RKO (cell line): ENCODE results near the gene AGPAT3.
"Not testable (repeated sequence)": the region's sequence is repeated elsewhere in the genome, so short reads cannot be mapped to it uniquely, and the experiment has no call there.

Source experiments
- DNase-seq: peaks from one replicate; pipeline ENCODE4 v3.0.0-alpha.2; 2016; ENCODE audit warnings: low spot score

The AGPAT3 gene

DNA sequence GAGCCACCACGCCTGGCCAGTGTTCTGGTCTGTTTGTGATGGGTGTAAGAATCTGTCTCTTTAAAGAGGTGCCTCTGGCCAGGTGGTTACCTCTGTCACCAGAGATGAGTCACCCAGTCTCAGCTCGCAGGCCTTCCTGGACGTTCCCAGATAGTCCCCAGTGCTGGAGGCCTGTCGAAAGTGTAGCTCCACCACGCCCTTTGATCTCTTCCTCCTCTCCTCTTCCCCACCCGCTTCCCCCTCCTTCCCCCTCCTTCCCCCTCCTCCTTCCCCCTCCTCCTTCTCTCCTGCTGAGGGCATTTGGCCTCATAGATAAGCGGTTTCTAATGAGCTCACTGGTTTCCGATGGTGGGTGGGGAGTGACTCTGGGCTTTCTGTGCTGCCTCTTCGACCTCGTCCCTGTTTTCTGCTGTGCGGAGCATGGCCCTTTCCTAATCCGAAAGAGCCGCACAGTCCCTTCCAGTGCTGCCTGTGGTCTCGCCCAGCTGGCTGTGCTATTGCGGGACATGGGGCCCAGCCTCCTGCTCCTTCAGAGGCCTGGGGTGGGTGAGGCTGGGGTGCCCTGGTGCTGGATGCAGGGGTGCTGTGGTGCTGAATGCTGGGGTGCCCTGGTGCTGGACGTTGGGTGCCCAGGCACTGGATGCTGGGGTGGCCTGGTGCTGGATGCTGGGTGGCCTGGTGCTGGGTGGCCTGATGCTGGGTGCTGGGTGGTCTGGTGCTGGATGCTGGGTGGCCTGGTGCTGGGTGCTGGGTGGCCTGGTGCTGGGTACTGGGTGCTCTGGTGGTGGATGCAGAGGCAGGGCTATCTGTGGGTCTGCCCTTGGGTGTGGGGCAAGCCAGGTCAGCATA lies 19.2 kb downstream of the AGPAT3 start:
- no peak for DNase-seq

GRCh38 chr21:43884861-43885417 lies 19.9 kb downstream of the AGPAT3 start:
- DNase-seq: no peak

- no peak for DNase-seq
Observed at GRCh38 chr21:43885721-43886120, 20.7 kb downstream of the AGPAT3 start.

DNA sequence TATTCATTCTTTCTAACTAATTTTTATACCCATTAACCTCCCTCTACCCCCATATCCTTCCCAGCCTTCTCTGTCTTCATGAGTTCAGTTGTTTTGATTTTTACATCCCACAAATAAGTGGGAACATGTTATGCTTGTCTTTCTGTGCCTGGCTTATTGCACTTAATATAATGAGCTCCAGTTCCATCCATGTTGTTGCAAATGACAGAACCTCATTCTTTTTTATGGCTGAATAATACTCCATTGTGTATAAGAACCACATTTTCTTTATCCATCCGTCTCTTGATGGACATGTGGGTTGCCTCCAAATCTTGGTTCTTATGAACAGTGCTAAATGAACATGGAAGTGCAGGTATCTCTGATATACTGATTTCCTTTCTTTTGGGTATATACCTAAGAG lies 21.5 kb downstream of the AGPAT3 start:
- no peak for DNase-seq

DNA sequence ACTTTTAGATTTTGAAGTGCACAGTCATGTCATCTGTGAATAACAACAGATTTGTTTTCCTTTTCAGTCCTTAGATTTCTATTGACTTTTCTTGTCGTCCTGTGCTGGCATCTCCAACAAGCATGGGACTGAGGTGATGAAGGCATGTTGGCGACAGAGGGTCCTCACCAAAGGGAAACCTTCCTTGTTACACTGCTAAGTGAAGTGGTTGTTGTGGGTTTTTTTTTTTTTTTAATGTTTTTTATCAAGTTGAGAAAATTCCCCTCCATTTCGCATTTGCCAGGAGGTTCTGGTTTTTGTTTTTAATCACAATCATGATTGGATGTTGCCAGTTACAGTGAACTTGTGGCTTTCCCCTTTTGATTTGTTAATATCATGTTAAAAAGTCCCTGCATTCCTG lies 24.0 kb downstream of the AGPAT3 start:
- no peak for DNase-seq

- DNase-seq: no peak
Observed at GRCh38 chr21:43890042-43890441, 25.0 kb downstream of the AGPAT3 start.

- no peak for DNase-seq
Observed at GRCh38 chr21:43892334-43892733, 27.3 kb downstream of the AGPAT3 start.

GRCh38 chr21:43892984-43893535 lies 28.0 kb downstream of the AGPAT3 start:
- DNase-seq: no peak

DNA sequence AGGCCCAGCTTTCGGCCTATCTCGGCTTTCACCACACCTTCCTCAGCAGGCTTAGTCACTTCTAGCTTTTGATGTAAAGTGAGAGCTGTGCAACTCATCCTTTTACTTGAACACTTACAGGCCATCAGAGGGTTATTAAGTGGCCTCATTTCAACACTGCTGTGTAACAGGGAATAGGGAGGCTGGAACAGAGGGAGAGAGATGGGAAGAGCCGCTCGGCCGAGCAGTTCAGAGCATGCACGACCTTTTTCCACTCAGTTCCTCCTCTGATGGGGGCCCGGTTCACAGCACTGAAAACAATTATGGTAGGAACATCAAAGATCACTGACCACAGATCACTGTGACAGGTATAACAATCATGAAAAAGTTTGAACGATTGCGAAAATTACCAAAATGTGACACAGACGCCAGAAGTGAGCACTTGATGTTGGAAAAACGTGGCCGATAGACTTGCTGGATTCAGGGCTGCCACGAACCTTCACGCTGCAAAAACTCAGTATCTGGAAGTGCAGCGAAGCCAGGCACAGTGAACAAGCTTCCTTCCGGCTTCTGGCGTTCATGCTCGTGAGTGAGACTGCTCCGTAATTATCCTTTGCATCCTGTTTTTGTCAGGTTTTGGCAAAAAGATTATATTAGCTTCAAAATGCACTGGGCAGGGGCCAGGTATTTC lies 28.6 kb downstream of the AGPAT3 start:
- DNase-seq: no peak

DNA sequence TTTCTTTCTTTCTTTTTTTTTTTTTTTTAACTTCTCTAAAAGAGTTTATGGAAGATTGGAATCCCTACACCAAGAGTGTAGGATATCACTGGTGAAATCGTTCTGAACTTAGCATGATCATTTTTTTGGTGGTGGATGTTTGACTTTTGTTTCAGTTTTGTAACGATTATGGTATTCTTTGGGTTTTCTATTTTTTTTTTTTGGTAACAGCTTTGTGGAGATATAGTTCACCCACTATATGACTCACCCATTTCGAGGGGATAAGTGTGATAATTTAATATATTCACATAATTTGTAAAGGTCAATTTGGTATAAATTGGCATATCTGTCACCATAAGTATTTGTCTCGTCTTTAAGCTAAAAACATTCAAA lies 29.2 kb downstream of the AGPAT3 start:
- DNase-seq: no peak

DNA sequence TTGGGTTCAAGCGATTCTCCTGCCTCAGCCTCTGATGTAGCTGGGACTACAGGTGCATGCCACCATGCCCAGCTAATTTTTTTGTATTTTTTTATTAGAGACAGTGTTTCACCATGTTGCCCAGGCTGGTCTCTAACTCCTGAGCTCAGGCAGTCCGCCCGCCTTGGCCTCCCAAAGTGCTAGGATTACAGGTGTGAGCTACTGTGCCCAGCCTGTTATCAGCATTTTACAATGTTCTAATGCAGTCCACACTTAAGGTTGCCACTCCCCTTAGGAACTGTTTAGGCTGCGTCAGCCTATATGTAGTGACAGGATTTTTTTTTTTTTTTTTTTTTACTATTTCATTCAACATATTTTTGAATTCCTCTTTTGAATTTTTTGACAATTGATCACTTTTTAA lies 30.2 kb downstream of the AGPAT3 start:
- DNase-seq: no peak

GRCh38 chr21:43896696-43897299 lies 31.8 kb downstream of the AGPAT3 start:
- not testable (repeated sequence) for DNase-seq

GRCh38 chr21:43899307-43900077 lies 34.5 kb downstream of the AGPAT3 start:
- DNase-seq: no peak

DNA sequence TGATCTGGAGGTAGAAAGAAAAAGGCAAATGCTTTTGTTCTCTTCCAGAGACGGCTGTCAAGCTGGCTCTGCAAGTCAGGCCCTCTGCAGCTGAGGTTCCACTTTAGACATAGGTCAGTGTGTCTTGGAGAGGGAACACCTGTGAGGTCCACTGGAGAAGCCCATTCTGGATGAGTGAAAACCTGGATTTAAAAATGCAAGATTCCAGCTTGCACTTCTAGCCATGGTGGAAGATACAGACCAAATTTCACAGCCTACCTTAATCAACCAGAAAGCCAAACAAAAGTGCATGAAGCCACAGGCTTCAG lies 35.0 kb downstream of the AGPAT3 start:
- no peak for DNase-seq

GRCh38 chr21:43900690-43901089 lies 35.7 kb downstream of the AGPAT3 start:
- no peak for DNase-seq

DNA sequence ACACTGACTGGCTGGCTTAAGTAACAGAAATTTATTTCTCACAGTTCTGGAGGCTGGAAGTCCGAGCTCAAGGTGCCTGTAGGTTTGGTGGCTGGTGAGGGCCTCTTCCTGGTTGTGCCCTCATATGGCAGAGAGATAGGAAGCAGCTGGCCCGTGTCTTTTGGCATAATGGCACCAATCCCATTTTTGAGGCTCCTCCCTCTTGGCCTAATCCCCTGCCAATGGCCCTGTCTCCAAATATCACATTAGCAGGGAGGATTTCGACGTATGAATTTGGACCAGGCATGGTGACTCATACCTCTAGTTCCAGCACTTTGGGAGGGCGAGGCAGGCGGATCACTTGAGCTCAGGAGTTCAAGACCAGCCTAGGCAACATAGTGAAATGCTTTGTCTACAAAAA lies 37.4 kb downstream of the AGPAT3 start:
- DNase-seq: no peak

GRCh38 chr21:43903451-43904091 lies 38.5 kb downstream of the AGPAT3 start:
- no peak for DNase-seq

GRCh38 chr21:43904331-43904781 lies 39.3 kb downstream of the AGPAT3 start:
- DNase-seq: no peak

DNA sequence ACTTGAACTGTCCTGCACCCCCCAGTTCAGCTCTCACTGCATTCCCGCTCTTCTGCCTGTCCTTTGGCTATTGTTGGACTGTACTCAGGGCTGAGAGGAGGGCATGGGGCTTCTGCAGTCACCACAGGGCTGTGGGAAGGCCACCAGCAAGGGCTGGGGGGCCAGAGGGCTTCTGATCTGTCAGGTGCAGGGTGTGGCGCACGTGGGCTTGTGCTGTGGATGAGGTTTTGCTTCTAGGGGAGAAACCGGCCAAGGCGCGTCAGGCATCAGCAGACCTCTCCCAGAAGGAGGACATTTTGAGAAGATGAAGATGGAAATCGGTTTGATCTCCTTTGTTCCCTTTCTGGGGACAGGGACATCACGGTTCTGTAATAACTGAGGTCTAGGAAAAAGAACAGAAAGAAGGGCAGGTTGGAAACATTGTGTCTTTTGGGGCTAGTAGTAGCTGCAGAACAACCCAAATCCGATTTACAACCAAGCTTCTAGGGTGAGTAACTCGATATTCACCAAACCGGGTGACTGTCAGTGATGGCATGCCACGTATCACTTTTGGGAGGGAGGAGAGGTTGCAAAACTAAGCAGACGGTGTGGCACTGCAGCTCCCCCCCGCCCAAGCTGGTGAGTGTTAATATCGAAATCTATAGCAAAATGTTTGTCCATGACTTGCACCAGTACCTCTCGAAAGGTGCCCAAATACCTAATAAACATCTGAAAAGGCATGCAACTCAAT lies 40.9 kb downstream of the AGPAT3 start:
- no peak for DNase-seq

DNA sequence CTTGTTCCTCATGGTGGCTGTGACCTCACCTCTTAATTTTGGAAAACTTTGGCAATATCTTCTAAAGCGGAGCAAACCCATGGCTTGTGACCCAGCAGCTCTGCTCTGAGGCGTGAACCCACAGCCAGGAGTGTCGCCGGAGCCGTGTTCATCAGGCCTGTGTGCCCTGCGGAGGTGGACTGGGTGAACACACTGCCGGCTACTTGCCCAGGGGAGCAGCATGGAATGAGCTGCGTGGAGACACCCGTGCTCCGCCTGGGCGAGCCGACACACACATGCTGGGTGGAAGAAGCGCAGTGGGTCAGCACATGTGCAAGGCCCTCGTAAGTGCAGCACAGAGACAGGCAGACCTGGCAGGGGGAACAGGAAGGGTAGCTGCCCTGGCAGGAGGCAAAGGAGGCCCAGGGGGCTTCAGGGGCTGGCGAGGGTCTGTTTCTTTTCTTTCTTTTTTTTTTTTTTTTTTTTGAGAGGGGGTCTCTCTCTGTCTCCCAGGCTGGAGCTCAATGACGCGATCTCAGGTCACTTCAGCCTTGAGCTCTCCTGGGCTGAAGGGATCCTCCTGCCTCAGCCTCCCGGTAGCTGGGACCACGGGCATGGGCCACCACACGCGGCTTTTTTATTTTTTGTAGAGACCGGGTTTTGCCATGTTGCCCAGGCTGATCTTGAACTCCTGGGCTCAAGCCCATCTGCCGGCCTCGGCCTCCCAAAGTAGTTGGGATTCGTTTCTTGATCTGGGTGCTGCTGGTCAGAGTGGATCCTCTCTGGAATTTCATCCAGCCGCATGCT lies 41.8 kb downstream of the AGPAT3 start:
- DNase-seq: no peak
